Stimulated activated CD4-positive, alpha-beta T cell treated with anti-CD3 and anti-CD28 coated beads, Interleukin-4, amount 100 ng/mL, for 24 hours (primary cell): Measurements from ENCODE around the gene AGT.
"Not testable (repeated sequence)": the region's sequence is repeated elsewhere in the genome, so short reads cannot be mapped to it uniquely, and the experiment has no call there.

Experiments
- DNase-seq: peaks from one replicate; pipeline ENCODE4 v3.0.0-alpha.2; 2020

Gene AGT

GRCh38 chr1:230743899-230744298 is 30.0 kb upstream of the AGT start:
- no peak for DNase-seq

GRCh38 chr1:230739564-230740290 is 25.8 kb upstream of the AGT start:
- no peak for DNase-seq

GRCh38 chr1:230737622-230738262 is 23.8 kb upstream of the AGT start:
- DNase-seq: no peak

GRCh38 chr1:230735447-230735846 is 21.5 kb upstream of the AGT start:
- no peak for DNase-seq

- DNase-seq: no peak
Observed at GRCh38 chr1:230730977-230731376, 17.1 kb upstream of the AGT start.

- no peak for DNase-seq
Observed at GRCh38 chr1:230728710-230729392, 14.9 kb upstream of the AGT start.

- no peak for DNase-seq
Observed at GRCh38 chr1:230725256-230726012, 11.5 kb upstream of the AGT start.

GRCh38 chr1:230721849-230722522 is 8.1 kb upstream of the AGT start:
- not testable (repeated sequence) for DNase-seq

- DNase-seq: no peak
Observed at GRCh38 chr1:230717251-230717650, 3.3 kb upstream of the AGT start.

- not testable (repeated sequence) for DNase-seq
Observed at GRCh38 chr1:230716453-230716852, 2.5 kb upstream of the AGT start.

- no peak for DNase-seq
Observed at GRCh38 chr1:230715510-230715909, 1.6 kb upstream of the AGT start.

- DNase-seq: no peak
Observed at GRCh38 chr1:230713547-230713914, 391 bp downstream of the AGT start.

GRCh38 chr1:230713138-230713537 is 784 bp downstream of the AGT start:
- DNase-seq: no peak

GRCh38 chr1:230712470-230712942 is 1.4 kb downstream of the AGT start:
- no peak for DNase-seq

- DNase-seq: no peak
Observed at GRCh38 chr1:230711245-230711644, 2.7 kb downstream of the AGT start.

- no peak for DNase-seq
Observed at GRCh38 chr1:230710543-230710904, 3.4 kb downstream of the AGT start.

GRCh38 chr1:230709619-230710542 is 4.0 kb downstream of the AGT start:
- DNase-seq: no peak

GRCh38 chr1:230708631-230709580 is 5.0 kb downstream of the AGT start:
- no peak for DNase-seq

GRCh38 chr1:230707732-230708630 is 5.9 kb downstream of the AGT start:
- DNase-seq: no peak
